ENCODE results near the gene RPLP2. TPM values are rescaled to one million over a fixed set of nuclear protein-coding genes. Genes with fewer than 3 reads are reported as not detected.

Gene RPLP2
- total and polyA plus RNA-seq, 2 experiments from 2014 or later = 263 to 726 TPM

- H3K9me3 ChIP-seq (ENCODE audit: low read depth) = no peaks in the 10 kb centered on the region
- H3F3A ChIP-seq (ENCODE audit: insufficient read depth) = peaks cover 15% of the 10 kb centered on the region
- no peaks in the 10 kb centered on the region for H3K27me3 ChIP-seq (replicated peaks; ENCODE audit: insufficient read depth)
- peak overlapping the region; percentile 92 for H3K4me2 ChIP-seq (ENCODE audit: unreplicated experiment)
- no peaks in the 10 kb centered on the region for H3K9me2 ChIP-seq (ENCODE audit: insufficient read depth)
- peak overlapping the region; percentile 89 for H3K27ac ChIP-seq
- in situ Hi-C loops (cut with MboI) = no loop called here
- 0 to 2% methylated on average over 15 to 19 of the region's 27 CpGs for WGBS, 2 experiments (ENCODE audit: low coverage in 1 of 2, low lambda C conversion rate in 2 of 2, missing lambda C conversion rate in 2 of 2)
- no peaks in the 10 kb centered on the region for H4K20me1 ChIP-seq (ENCODE audit: insufficient read depth)
- H3K4me3 ChIP-seq = peak overlapping the region; percentile 84
- H2AFZ ChIP-seq = no peak overlapping the region; the same call in 1 of the 2 replicates
- H3K9ac ChIP-seq = peak overlapping the region; percentile 96
- H3K36me3 ChIP-seq (ENCODE audit: low read depth) = peaks cover 17% of the 10 kb centered on the region
- DNase-seq = no peak
- TF ChIP-seq EZH2 (IDR thresholded peaks at IDR 0.05; ENCODE audit: insufficient read depth, poor library complexity, severe bottlenecking) (no peak), EZH2phosphoT487 (IDR thresholded peaks at IDR 0.05; ENCODE audit: insufficient read depth, low read depth) (no peak)
- H3K4me1 ChIP-seq (ENCODE audit: insufficient read depth) = peaks cover 23% of the 10 kb centered on the region
- peaks cover 56% of the 10 kb centered on the region for H3K79me2 ChIP-seq (ENCODE audit: insufficient read depth)
These were observed 32.2 kb downstream of the RPLP2 start for GRCh38 chr11:841981-842369.

- Histone ChIP-seq H4K20me1 (ENCODE audit: insufficient read depth) (no peaks in the 10 kb centered on the region), H3K79me2 (ENCODE audit: insufficient read depth) (peaks cover 53% of the 10 kb centered on the region), H3K36me3 (ENCODE audit: low read depth) (peaks cover 17% of the 10 kb centered on the region)
These were observed 32.7 kb downstream of the RPLP2 start, which contains the start of the genes POLR2L and TSPAN4 for GRCh38 chr11:842370-843002. Gene POLR2L, minus strand, starts transcription at chr11:842529. Its CDS starts 21 bp downstream, at chr11:842508. Gene TSPAN4, plus strand, starts transcription at chr11:842852. Its CDS starts 7,453 bp downstream, at chr11:850305.

GRCh38 chr11:843086-843734 is 33.4 kb downstream of the RPLP2 start:
- no peaks in the 10 kb centered on the region for H4K20me1 ChIP-seq (ENCODE audit: insufficient read depth)
- no peaks in the 10 kb centered on the region for H3K27me3 ChIP-seq (replicated peaks; ENCODE audit: insufficient read depth)
- H3K4me1 ChIP-seq (ENCODE audit: insufficient read depth) = peaks cover 23% of the 10 kb centered on the region
- 0 to 2% methylated on average over 41 to 44 of the region's 53 CpGs for WGBS, 2 experiments (ENCODE audit: low coverage in 1 of 2, low lambda C conversion rate in 2 of 2, missing lambda C conversion rate in 2 of 2)
- H3K9ac ChIP-seq = peak overlapping the region; percentile 96
- H3K9me3 ChIP-seq (ENCODE audit: low read depth) = no peaks in the 10 kb centered on the region
- H3K36me3 ChIP-seq (ENCODE audit: low read depth) = peaks cover 17% of the 10 kb centered on the region
- peak overlapping the region; percentile 84 for H3K4me3 ChIP-seq
- H2AFZ ChIP-seq = no peak overlapping the region
- TF ChIP-seq EZH2 (IDR thresholded peaks at IDR 0.05; ENCODE audit: insufficient read depth, poor library complexity, severe bottlenecking) = no peak
- TF ChIP-seq EZH2phosphoT487 (IDR thresholded peaks at IDR 0.05; ENCODE audit: insufficient read depth, low read depth) = no peak
- no peaks in the 10 kb centered on the region for H3K9me2 ChIP-seq (ENCODE audit: insufficient read depth)
- peak overlapping the region; percentile 89 for H3K27ac ChIP-seq
- peaks cover 57% of the 10 kb centered on the region for H3K79me2 ChIP-seq (ENCODE audit: insufficient read depth)
- H3F3A ChIP-seq (ENCODE audit: insufficient read depth) = peaks cover 12% of the 10 kb centered on the region
- DNase-seq = peak; percentile 63
- peak overlapping the region; percentile 92 for H3K4me2 ChIP-seq (ENCODE audit: unreplicated experiment)
- in situ Hi-C loops (cut with MboI) = no loop called here

More at GRCh38 chr11:842370-843002, 32.7 kb downstream of the RPLP2 start, which contains the start of the genes POLR2L and TSPAN4:
- peak within 1 kb of the TSS; percentile 69 for H2AFZ ChIP-seq
- H3K4me3 ChIP-seq = peak within 1 kb of the TSS; percentile 84
- no peaks in the 10 kb centered on the region for H3K9me2 ChIP-seq (ENCODE audit: insufficient read depth)
- H3K9me3 ChIP-seq (ENCODE audit: low read depth) = no peaks in the 10 kb centered on the region
- peak within 1 kb of the TSS; percentile 89 for H3K27ac ChIP-seq
- no peaks in the 10 kb centered on the region for H3K27me3 ChIP-seq (replicated peaks; ENCODE audit: insufficient read depth)
- peak within 1 kb of the TSS; percentile 96 for H3K9ac ChIP-seq
- peak within 1 kb of the TSS; percentile 92 for H3K4me2 ChIP-seq (ENCODE audit: unreplicated experiment)
- DNase-seq = peak; percentile 96
- H3F3A ChIP-seq (ENCODE audit: insufficient read depth) = peaks cover 12% of the 10 kb centered on the region
- in situ Hi-C loops (cut with MboI) = no loop called here
- no peak for TF ChIP-seq EZH2phosphoT487 (IDR thresholded peaks at IDR 0.05; ENCODE audit: insufficient read depth, low read depth)
- 1 to 3% methylated on average over 36 to 69 of the region's 87 CpGs for WGBS, 2 experiments (ENCODE audit: low coverage in 1 of 2, low lambda C conversion rate in 2 of 2, missing lambda C conversion rate in 2 of 2)
- peaks cover 23% of the 10 kb centered on the region for H3K4me1 ChIP-seq (ENCODE audit: insufficient read depth)

GRCh38 chr11:843818-844692 is 34.3 kb downstream of the RPLP2 start:
- Histone ChIP-seq H3K4me3 (peak overlapping the region; percentile 84), H3K9me2 (ENCODE audit: insufficient read depth) (no peaks in the 10 kb centered on the region), H3K9me3 (ENCODE audit: low read depth) (no peaks in the 10 kb centered on the region), H2AFZ (no peak overlapping the region), H3K79me2 (ENCODE audit: insufficient read depth) (peaks cover 62% of the 10 kb centered on the region), H3K4me2 (ENCODE audit: unreplicated experiment) (peak overlapping the region; percentile 92), H3K36me3 (ENCODE audit: low read depth) (peaks cover 12% of the 10 kb centered on the region; the same call in 1 of the 2 replicates), H3K9ac (peak overlapping the region; percentile 96), H4K20me1 (ENCODE audit: insufficient read depth) (no peaks in the 10 kb centered on the region), H3F3A (ENCODE audit: insufficient read depth) (peaks cover 12% of the 10 kb centered on the region), H3K27ac (peak overlapping the region; percentile 89), H3K27me3 (replicated peaks; ENCODE audit: insufficient read depth) (no peaks in the 10 kb centered on the region), H3K4me1 (ENCODE audit: insufficient read depth) (peaks cover 23% of the 10 kb centered on the region)
- in situ Hi-C loops (cut with MboI) = no loop called here
- peak; percentile 98 for DNase-seq
- TF ChIP-seq EZH2phosphoT487 (IDR thresholded peaks at IDR 0.05; ENCODE audit: insufficient read depth, low read depth) (no peak), EZH2 (IDR thresholded peaks at IDR 0.05; ENCODE audit: insufficient read depth, poor library complexity, severe bottlenecking) (no peak)
- 1 to 4% methylated on average over 16 to 23 of the region's 25 CpGs for WGBS, 2 experiments (ENCODE audit: low coverage in 1 of 2, low lambda C conversion rate in 2 of 2, missing lambda C conversion rate in 2 of 2)

All from GM23248 (cell line).